GM12892 (cell line): ENCODE data around the gene RBL1.

Source experiments
- DNase-seq: peaks from one replicate; pipeline ENCODE4 v3.0.0; 2011; ENCODE audit not compliant: insufficient read length
- FAIRE-seq: peaks from 2 replicates; lab custom pipeline; 2011; peaks lifted over from hg19 to GRCh38; lab: Jason Lieb, UNC
- POLR2A ChIP-seq: IDR thresholded peaks from 2 replicates; pipeline ENCODE4 v1.6.1; 2011; ENCODE audit warnings: low read depth, low read length, control low read depth
- POLR2AphosphoS5 ChIP-seq: IDR thresholded peaks from 2 replicates; pipeline ENCODE4 v1.6.1; 2011; ENCODE audit warnings: low read depth, low read length, control low read depth
- TAF1 ChIP-seq: IDR thresholded peaks from 2 replicates; pipeline ENCODE4 v1.6.1; 2011; ENCODE audit warnings: low read depth, mild to moderate bottlenecking, control low read depth, low read length, borderline replicate concordance

RBL1 gene

DNA sequence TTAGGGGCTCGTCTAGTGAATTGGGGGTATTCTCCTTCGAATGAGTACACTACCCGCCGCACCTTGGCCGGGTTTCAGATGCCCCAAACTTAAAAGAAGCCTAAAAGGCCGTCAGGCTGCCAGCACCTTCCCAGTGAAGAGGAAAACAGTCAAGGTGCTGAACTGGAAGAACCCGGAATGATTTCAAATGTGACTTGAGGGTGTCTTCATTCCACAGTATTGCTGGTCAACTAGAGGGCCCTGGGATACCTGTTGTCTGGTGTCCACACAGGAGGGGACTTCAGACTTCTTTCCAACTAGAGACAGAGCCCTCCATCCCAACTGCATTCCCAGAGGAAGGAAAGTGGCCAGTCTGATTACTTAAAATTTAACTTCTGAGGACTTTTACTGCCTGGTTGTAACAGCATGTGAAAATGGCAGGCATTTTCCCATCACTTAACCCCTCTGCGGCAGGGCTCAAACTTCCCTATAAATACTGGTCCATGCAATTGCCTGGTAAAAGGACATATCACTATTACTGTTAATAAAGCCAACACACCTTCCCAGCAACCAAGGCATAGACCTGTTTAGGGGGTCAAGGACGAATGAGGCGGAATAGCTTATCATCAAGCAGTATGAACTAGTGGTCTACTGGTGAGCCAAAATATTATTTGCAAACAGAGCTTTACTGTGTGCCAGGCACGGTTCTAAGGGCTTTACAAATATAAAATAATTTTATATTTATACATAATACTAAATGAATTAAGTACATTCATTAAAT is 143.6 kb downstream of the RBL1 start:
- DNase-seq, result no peak
- FAIRE-seq, result no peak
- no peak for TF ChIP-seq TAF1
- TF ChIP-seq POLR2AphosphoS5, result no peak
- TF ChIP-seq POLR2A, result no peak

DNA sequence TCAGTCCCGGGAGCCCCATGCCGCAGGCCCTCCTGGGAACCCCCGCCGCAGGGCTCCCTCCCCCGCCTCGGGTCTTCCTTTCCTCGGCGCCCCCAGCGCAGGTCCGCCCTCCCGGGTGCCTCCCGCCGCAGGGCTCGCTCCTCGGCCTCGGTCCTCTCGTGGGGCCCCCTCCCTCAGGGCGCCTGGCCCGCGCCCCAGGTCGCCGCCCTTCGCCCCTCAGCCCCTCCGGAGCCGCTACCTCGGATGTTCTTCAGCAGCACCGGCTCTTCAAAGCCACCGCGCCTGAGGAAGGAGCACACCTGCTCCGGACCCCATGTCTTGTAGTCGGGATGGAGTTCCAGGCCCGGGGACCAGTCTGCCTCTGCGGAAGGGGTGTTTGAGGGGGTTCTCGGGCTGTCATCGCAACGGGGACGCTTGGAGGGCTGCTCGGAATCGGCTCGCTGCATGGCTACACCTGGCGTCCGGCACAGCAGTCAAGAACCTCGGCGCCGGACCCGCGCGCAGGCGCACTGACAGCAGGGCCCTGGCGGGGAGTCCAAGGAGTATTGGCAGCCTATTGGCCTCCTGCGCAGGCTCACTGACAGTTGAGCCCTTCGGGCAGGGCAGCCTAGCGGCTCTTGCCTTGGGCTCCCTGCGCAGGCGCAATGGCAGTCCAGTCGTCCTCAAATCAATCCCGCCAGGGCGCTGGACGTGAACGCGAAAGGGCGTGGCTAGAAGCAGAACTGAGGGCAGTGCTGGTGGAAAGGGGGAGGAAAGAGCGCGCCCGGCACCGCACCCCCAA is 144.4 kb downstream of the RBL1 start, which contains the start of gene SAMHD1:
Gene SAMHD1, minus strand, starts transcription at position 511 of the 781 bp plus-strand sequence. Its CDS starts 65 bp downstream, at position 446.
- TF ChIP-seq TAF1 (0 out of 2 replicates have a peak, but pooled peaks have one; percentile 32), POLR2A (peak; percentile 73), POLR2AphosphoS5 (peak; percentile 42; the same call in 1 of the 2 replicates)
- peak; percentile 94 for FAIRE-seq
- DNase-seq, result peak; percentile 99

DNA sequence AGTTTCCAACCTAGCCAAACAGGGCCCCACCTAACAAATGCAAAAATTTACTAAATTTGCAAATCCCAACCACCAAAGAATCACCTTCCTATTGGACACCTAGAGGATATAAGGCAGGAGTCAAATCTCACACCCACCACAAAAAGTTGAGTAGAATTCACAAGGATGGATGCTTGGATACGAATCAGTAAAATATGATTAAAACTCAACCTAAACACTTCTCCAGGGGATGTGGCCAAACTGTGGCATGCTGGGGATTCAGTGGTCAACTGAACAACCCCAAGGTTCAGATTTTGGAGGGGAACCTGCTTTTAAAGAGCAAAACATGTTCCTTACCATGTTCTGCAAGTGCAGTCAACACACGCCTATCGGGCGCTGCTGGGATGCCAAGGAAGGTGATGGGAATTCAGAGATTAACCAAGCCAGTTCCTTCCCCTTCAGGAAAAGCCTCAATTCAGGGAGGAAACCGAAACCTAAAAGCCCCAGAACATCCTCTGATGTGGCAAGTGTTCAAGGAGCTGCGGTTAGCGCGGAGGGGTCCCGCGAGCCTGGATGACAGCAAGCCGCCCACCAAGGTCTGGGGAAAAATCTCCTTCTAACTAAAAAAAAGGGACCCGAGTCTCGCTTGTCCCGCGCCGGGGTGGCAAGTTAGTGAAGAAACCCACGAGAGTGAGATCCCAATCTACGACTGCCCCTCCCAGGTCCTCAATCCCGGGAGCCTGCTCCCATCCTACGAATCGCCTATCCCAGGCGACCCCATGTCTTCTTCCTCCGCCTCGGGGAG is 145.2 kb downstream of the RBL1 start:
- TF ChIP-seq POLR2A (no peak), TAF1 (no peak), POLR2AphosphoS5 (no peak)
- DNase-seq (no peak), FAIRE-seq (peak; percentile 9)
